ENCODE results near the gene PARP8. TPM values are rescaled to one million over a fixed set of nuclear protein-coding genes. Genes with fewer than 3 reads are reported as not detected.
"Not testable (repeated sequence)": the region's sequence is repeated elsewhere in the genome, so short reads cannot be mapped to it uniquely, and the experiment has no call there.

The PARP8 gene
- total RNA-seq, 4 donors from 2014 or later: 12.0 to 34.7 (median 25.3) TPM

DNA sequence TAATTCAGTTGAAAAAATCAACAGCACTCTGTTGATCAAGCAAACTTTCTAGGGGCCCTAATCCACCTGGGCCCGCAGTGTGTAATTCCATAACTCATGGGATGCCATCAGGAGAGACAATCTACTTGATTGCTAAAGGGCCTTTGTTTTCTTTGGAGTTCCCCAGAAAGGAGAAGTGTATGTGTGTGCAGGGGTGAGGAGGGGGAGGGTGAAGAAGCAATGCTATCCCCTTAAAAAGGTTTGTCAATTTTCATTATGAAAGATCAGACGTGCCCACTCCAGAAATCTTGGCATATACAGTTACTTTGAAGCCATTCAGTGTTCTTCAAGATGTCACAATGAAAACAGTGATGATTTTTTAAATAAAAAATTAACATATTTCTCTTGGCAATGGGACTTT, 6.2 kb downstream of the PARP8 start:
- no peaks in the 10 kb centered on the region for H3K9me3 ChIP-seq

DNA sequence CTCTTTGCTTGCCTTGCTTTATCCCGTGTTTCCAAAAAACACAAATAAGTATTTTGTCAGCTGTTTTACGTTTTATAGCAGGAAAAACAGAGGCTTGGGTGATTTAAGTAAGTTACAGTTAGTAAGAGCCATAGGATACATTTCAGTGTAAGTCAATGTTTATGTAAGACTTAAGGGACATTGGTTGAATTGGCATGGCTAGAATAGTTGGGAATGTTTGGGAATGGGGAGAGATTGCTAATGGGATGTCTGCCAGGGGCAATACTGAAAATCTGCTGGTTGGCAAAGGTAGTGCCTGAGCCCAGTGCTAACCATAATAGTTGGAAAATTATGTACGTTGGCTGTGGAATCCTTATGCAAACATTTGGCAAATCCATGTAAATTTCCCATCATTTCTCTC, 7.0 kb downstream of the PARP8 start:
- not testable (repeated sequence) for H3K9me3 ChIP-seq, H3K36me3 ChIP-seq, H3K27me3 ChIP-seq, H3K4me1 ChIP-seq, H3K4me3 ChIP-seq, H3K27ac ChIP-seq, DNase-seq

More for the DNA sequence above, 6.2 kb downstream of the PARP8 start:
- no peak overlapping the region for H3K27ac ChIP-seq
- TF ChIP-seq, protein P1, sequence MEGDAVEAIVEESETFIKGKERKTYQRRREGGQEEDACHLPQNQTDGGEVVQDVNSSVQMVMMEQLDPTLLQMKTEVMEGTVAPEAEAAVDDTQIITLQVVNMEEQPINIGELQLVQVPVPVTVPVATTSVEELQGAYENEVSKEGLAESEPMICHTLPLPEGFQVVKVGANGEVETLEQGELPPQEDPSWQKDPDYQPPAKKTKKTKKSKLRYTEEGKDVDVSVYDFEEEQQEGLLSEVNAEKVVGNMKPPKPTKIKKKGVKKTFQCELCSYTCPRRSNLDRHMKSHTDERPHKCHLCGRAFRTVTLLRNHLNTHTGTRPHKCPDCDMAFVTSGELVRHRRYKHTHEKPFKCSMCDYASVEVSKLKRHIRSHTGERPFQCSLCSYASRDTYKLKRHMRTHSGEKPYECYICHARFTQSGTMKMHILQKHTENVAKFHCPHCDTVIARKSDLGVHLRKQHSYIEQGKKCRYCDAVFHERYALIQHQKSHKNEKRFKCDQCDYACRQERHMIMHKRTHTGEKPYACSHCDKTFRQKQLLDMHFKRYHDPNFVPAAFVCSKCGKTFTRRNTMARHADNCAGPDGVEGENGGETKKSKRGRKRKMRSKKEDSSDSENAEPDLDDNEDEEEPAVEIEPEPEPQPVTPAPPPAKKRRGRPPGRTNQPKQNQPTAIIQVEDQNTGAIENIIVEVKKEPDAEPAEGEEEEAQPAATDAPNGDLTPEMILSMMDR (IDR thresholded peaks at IDR 0.05): no peak
- no peak for TF ChIP-seq POLR2A (IDR thresholded peaks at IDR 0.05)
- H3K4me3 ChIP-seq: no peak overlapping the region
- DNase-seq: no peak
- H3K4me1 ChIP-seq: peaks cover 0 to 9% (median 0%) of the 10 kb centered on the region in 4 donors
- no peaks in the 10 kb centered on the region for H3K27me3 ChIP-seq
- H3K36me3 ChIP-seq: no peaks in the 10 kb centered on the region

GRCh38 chr5:50675385-50675784, 8.9 kb downstream of the PARP8 start:
- no peak overlapping the region for H3K27ac ChIP-seq
- H3K4me1 ChIP-seq: no peaks in the 10 kb centered on the region
- TF ChIP-seq POLR2A (IDR thresholded peaks at IDR 0.05): no peak
- TF ChIP-seq, protein P1 (IDR thresholded peaks at IDR 0.05): no peak
- H3K27me3 ChIP-seq: no peaks in the 10 kb centered on the region
- H3K4me3 ChIP-seq: no peak overlapping the region
- H3K9me3 ChIP-seq: no peaks in the 10 kb centered on the region
- no peak for DNase-seq
- no peaks in the 10 kb centered on the region for H3K36me3 ChIP-seq

- not testable (repeated sequence) for H3K36me3 ChIP-seq, H3K27me3 ChIP-seq, H3K4me1 ChIP-seq, H3K27ac ChIP-seq, H3K4me3 ChIP-seq, DNase-seq, H3K9me3 ChIP-seq
Measured at GRCh38 chr5:50679554-50679953, 13.1 kb downstream of the PARP8 start.

DNA sequence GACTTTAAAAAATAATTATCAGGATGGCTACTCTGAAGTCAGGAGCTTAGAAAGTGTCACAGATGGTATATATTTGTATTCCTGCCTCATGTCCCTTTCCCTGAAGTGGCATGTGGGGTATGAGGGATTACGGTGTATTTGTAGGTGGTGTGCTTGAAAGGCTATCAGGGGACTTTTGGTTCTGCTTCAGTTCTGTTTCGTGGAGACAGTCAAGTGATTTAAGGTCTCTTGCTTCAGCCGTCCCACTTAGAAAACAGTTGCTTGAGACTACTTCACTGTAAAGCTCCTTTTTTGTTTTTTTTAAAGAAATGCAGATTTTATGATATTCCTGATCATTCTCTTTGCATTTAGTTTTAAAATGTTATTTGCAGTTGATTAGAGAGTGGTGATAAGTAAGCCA, 18.3 kb downstream of the PARP8 start:
- no peak for DNase-seq
- Histone ChIP-seq H3K27ac (no peak overlapping the region), H3K27me3 (no peaks in the 10 kb centered on the region), H3K4me1 (no peaks in the 10 kb centered on the region), H3K4me3 (no peak overlapping the region), H3K36me3 (no peaks in the 10 kb centered on the region), H3K9me3 (no peaks in the 10 kb centered on the region)
- no peak for TF ChIP-seq POLR2A (IDR thresholded peaks at IDR 0.05)
- TF ChIP-seq, protein P1 (IDR thresholded peaks at IDR 0.05): no peak

DNA sequence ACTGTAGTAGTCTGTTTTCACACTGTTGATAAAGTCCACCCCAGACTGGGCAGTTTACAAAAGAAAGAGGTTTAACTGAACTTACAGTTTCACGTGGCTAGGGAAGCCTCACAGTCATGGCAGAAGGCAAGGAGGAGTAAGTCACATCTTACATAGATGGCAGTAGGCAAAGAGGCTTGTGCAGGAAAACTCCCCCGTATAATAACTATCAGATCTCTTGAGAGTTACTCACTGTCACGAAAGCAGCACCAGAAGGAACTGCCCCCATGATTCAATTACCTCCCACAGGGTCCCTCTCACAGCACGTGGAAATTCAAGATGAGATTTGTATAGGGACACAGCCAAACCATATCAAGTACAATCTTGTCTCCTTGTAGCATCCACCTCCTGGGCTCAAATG, 21.1 kb downstream of the PARP8 start:
- Histone ChIP-seq H3K27ac (no peak overlapping the region), H3K27me3 (no peaks in the 10 kb centered on the region), H3K4me3 (no peak overlapping the region), H3K36me3 (no peaks in the 10 kb centered on the region), H3K4me1 (no peaks in the 10 kb centered on the region), H3K9me3 (no peaks in the 10 kb centered on the region)
- DNase-seq: no peak
- TF ChIP-seq, protein P1 (IDR thresholded peaks at IDR 0.05): no peak
- TF ChIP-seq POLR2A (IDR thresholded peaks at IDR 0.05): no peak

- TF ChIP-seq POLR2A (IDR thresholded peaks at IDR 0.05): no peak
- TF ChIP-seq, protein P1 (IDR thresholded peaks at IDR 0.05): no peak
- H3K4me3 ChIP-seq: no peak overlapping the region
- H3K36me3 ChIP-seq: no peaks in the 10 kb centered on the region
- DNase-seq: no peak
- no peaks in the 10 kb centered on the region for H3K27me3 ChIP-seq
- H3K27ac ChIP-seq: no peak overlapping the region
- no peaks in the 10 kb centered on the region for H3K4me1 ChIP-seq
- H3K9me3 ChIP-seq: no peaks in the 10 kb centered on the region
Measured at GRCh38 chr5:50691399-50692016, 25.1 kb downstream of the PARP8 start.

Measured in Peyer's patch (tissue), 4 donors.